GM21737 (cell line): Measurements from ENCODE around the gene NPAS4.

ENCODE experiments used
- ATAC-seq: cut with Tn5 transposase; IDR thresholded peaks from one replicate; pipeline ENCODE4 v1.9.1; 2021; ENCODE audit warnings: mild to moderate bottlenecking, moderate library complexity; ENCODE audit not compliant: unreplicated experiment

The NPAS4 gene

GRCh38 chr11:66475349-66476172, 54.7 kb downstream of the NPAS4 start:
- ATAC-seq, result no peak
